Suprapubic skin (tissue), 4 donors: Measurements from ENCODE around the gene NEGR1. TPM values are rescaled to one million over a fixed set of nuclear protein-coding genes. Genes with fewer than 3 reads are reported as not detected.

Experiments used
- DNase-seq, 2 donors: peaks; one replicate each; pipeline ENCODE4 v3.0.0-alpha.2; 2019; ENCODE audit warnings: low spot score in 2 of 2
- H3K27ac ChIP-seq: fragments of 200-600 bp; sonication (generic); one replicate; pipeline ENCODE4 v1.5.1; 2019
- H3K27me3 ChIP-seq: fragments of 200-600 bp; sonication (generic); one replicate; pipeline ENCODE4 v1.5.1; 2019
- H3K36me3 ChIP-seq: fragments of 200-600 bp; sonication (generic); one replicate; pipeline ENCODE4 v1.5.1; 2019
- H3K4me1 ChIP-seq: fragments of 200-600 bp; sonication (generic); one replicate; pipeline ENCODE4 v1.5.1; 2019
- H3K4me3 ChIP-seq: fragments of 200-600 bp; sonication (generic); one replicate; pipeline ENCODE4 v1.5.1; 2019; ENCODE audit warnings: mild to moderate bottlenecking
- H3K9me3 ChIP-seq: fragments of 200-600 bp; sonication (generic); one replicate; pipeline ENCODE4 v1.5.1; 2019
- CTCF ChIP-seq, 2 donors: fragments of 200-600 bp in 1 of 2; fragments of 450-650 bp in 1 of 2; sonication (generic) in 1 of 2; IDR thresholded peaks; one replicate each; pipeline ENCODE4 v1.5.1; 2016 to 2019; ENCODE audit warnings: antibody characterized with exemption in 2 of 2, mild to moderate bottlenecking in 1 of 2, moderate library complexity in 1 of 2
- EP300 ChIP-seq: sonication (generic); formaldehyde crosslinking; IDR thresholded peaks from one replicate; pipeline ENCODE4 v1.6.1; 2017; ENCODE audit warnings: antibody characterized with exemption
- POLR2A ChIP-seq, 2 donors: fragments of 450-650 bp; IDR thresholded peaks; one replicate each; pipeline ENCODE4 v1.6.1; 2017; ENCODE audit warnings: antibody characterized with exemption in 2 of 2, mild to moderate bottlenecking in 2 of 2, moderate library complexity in 2 of 2
- POLR2AphosphoS5 ChIP-seq, 3 donors: sonication (generic); formaldehyde crosslinking; IDR thresholded peaks; one replicate each; pipeline ENCODE4 v1.6.1; 2017; ENCODE audit warnings: antibody characterized with exemption in 3 of 3
- WGBS: methylation state at CpG from one replicate; pipeline ENCODE4 v1.1.5; 2018; 5-methylcytosine and 5-hydroxymethylcytosine counted together
- total RNA-seq, 4 donors: library from RNA; depleted of rRNA; stranded (reverse); fragments of >200 nt; gene quantifications; one replicate each; pipeline ENCODE4 v1.1.0, GENCODE V29; 2016

Gene NEGR1
- total RNA-seq, 4 donors from 2014 or later = 3.0 to 9.9 (median 3.8) TPM

GRCh38 chr1:72006092-72006491 is 276.2 kb downstream of the NEGR1 start:
- Histone ChIP-seq H3K4me1 (no peaks in the 10 kb centered on the region), H3K9me3 (no peaks in the 10 kb centered on the region), H3K36me3 (no peaks in the 10 kb centered on the region), H3K27me3 (no peaks in the 10 kb centered on the region), H3K27ac (no peak overlapping the region), H3K4me3 (no peak overlapping the region)
- 65% methylated on average over 1 of the region's 1 CpG for WGBS
- TF ChIP-seq EP300 = no peak
- TF ChIP-seq POLR2A (IDR thresholded peaks at IDR 0.05) = no peak
- TF ChIP-seq CTCF (IDR thresholded peaks at IDR 0.05) = no peak
- TF ChIP-seq POLR2AphosphoS5 (IDR thresholded peaks at IDR 0.05) = no peak
- DNase-seq = no peak

- Histone ChIP-seq H3K4me3 (no peak overlapping the region), H3K4me1 (no peaks in the 10 kb centered on the region), H3K27me3 (no peaks in the 10 kb centered on the region), H3K36me3 (no peaks in the 10 kb centered on the region), H3K27ac (no peak overlapping the region), H3K9me3 (no peaks in the 10 kb centered on the region)
- 90% methylated on average over 3 of the region's 3 CpGs for WGBS
- DNase-seq = no peak
- TF ChIP-seq CTCF (IDR thresholded peaks at IDR 0.05) (no peak), POLR2A (IDR thresholded peaks at IDR 0.05) (no peak), EP300 (no peak), POLR2AphosphoS5 (IDR thresholded peaks at IDR 0.05) (no peak)
Measured at GRCh38 chr1:72003092-72003491, 279.2 kb downstream of the NEGR1 start.

GRCh38 chr1:72000809-72001208 is 281.5 kb downstream of the NEGR1 start:
- Histone ChIP-seq H3K9me3 (no peaks in the 10 kb centered on the region), H3K36me3 (no peaks in the 10 kb centered on the region), H3K27me3 (no peaks in the 10 kb centered on the region), H3K4me3 (no peak overlapping the region), H3K27ac (no peak overlapping the region), H3K4me1 (no peaks in the 10 kb centered on the region)
- DNase-seq = no peak
- TF ChIP-seq EP300 (no peak), POLR2AphosphoS5 (IDR thresholded peaks at IDR 0.05) (no peak), POLR2A (IDR thresholded peaks at IDR 0.05) (no peak), CTCF (IDR thresholded peaks at IDR 0.05) (no peak)
- WGBS = 62% methylated on average over 4 of the region's 4 CpGs

GRCh38 chr1:71994646-71995045 is 287.7 kb downstream of the NEGR1 start:
- Histone ChIP-seq H3K4me3 (no peak overlapping the region), H3K36me3 (no peaks in the 10 kb centered on the region), H3K9me3 (no peaks in the 10 kb centered on the region), H3K4me1 (no peaks in the 10 kb centered on the region), H3K27ac (no peak overlapping the region), H3K27me3 (no peaks in the 10 kb centered on the region)
- TF ChIP-seq EP300 = no peak
- TF ChIP-seq CTCF (IDR thresholded peaks at IDR 0.05) = no peak
- TF ChIP-seq POLR2AphosphoS5 (IDR thresholded peaks at IDR 0.05) = no peak
- no peak for TF ChIP-seq POLR2A (IDR thresholded peaks at IDR 0.05)
- WGBS = 90% methylated on average over 3 of the region's 3 CpGs
- DNase-seq = no peak

- WGBS = 80% methylated on average over 6 of the region's 6 CpGs
- H3K27me3 ChIP-seq = no peaks in the 10 kb centered on the region
- H3K9me3 ChIP-seq = no peaks in the 10 kb centered on the region
Measured at GRCh38 chr1:71987181-71987580, 295.2 kb downstream of the NEGR1 start.

More at GRCh38 chr1:71987181-71987580, 295.2 kb downstream of the NEGR1 start:
- H3K27ac ChIP-seq = no peak overlapping the region
- H3K4me3 ChIP-seq = no peak overlapping the region
- DNase-seq = no peak
- no peaks in the 10 kb centered on the region for H3K4me1 ChIP-seq
- H3K36me3 ChIP-seq = no peaks in the 10 kb centered on the region
- TF ChIP-seq POLR2AphosphoS5 (IDR thresholded peaks at IDR 0.05) (no peak), CTCF (IDR thresholded peaks at IDR 0.05) (no peak), POLR2A (IDR thresholded peaks at IDR 0.05) (no peak), EP300 (no peak)
